Activated T-cell treated with anti-CD3 and anti-CD28 coated beads, Interleukin-2, amount 50 U/mL, for 1 hour (primary cell): Measurements from ENCODE around the gene NUDT14.
A peak's percentile ranks its signal among the peaks of the same experiment; 100 is the strongest.

Experiments
- DNase-seq: peaks from one replicate; pipeline ENCODE4 v3.0.0-alpha.2; 2020

The NUDT14 gene

DNA sequence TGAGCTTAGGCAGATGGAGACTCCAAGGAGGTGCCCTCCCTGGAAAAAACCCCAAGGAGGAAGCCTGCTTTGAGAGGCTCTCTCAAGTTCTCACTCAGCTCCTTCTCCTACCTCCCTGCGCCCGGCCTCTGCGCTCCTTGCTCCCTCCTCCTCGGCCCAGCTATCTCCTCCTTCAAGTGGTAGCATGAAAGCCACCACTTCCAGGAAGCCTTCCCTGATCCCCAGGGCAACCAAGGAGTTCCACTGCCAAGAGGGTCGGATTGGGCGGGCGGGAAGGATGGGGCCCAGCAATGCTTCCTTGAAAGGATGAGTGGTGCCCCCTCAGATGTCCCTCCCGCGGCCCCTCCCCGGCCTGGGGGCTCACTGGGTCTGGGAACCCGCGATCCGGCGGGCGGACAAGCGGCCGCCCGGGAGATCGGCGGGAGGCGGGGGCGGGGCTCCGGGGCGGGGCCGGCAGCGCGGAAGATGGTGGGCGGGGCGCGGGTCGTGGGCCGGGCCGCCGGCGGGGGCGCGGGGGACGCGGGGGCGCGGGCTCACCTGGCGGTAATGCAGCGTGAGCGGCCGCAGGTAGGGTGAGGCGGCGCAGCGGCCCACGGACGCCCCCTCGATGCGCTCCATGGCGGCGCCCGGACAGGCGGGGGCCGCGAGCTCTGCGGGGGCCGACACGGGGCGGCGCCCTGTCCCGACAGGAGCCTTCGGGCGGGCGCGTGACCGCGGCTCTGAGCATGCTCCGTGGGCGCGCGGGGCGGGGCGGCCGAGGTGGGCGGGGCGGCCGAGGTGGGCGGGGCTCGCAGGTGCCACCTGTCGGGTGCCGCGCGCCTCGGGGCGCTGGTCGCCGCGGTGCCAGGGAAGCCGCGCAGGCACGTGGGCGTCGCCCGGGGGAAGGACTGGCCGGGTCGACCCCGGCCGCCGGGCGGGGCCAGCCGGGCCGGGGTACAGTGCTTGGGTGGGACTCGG lies at the start of gene NUDT14:
Gene NUDT14, minus strand, starts transcription at position 721 of the 957 bp plus-strand sequence. Its CDS starts 103 bp downstream, at position 618.
- DNase-seq, result peak; percentile 97

DNA sequence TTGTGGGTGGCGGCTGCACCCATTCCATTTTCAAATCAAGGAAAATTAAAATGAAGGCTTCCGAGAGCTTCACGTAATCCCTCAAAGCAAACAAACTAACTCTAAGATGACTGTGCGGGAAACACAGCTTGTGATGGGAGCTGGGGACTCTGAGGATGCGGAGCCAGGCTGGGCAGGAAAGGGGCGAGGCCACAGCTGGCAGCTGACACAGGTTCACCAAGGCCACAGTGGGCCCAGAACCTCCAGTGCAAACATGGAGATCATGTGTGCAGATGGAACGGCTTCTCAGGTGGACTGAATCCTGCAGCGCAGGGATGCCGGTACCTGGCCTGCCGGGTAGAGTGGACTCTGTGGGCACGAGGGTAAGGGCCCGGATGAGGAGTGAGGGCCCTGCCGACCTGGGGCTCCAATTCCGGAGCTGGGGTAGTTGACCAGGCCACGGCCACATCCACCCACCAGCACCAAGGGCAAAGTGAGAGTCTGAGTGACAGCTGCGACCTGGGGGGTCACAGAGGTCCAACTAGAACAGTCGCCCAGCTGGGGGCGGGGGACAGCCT lies 48.1 kb upstream of the NUDT14 start:
- DNase-seq, result no peak

DNA sequence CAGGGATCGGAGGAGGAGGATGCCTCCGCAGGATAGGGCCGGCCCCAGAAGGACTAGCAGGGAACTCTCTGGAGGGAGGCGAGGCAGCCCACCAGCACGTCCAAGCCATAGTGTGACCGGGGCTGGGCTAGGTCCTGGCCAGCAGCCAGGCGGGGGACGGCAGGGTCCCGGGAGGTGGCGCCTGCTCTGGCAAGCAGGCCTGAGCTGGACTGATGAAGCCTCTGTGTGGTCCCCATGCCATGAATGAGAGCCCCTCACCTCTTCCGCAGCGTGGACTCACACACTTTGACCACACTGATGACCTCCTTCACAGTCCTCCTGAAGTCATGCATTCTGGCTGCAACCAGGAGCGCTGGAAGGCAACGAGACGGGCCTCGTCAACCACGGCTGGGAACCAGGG lies 47.5 kb upstream of the NUDT14 start:
- no peak for DNase-seq

DNA sequence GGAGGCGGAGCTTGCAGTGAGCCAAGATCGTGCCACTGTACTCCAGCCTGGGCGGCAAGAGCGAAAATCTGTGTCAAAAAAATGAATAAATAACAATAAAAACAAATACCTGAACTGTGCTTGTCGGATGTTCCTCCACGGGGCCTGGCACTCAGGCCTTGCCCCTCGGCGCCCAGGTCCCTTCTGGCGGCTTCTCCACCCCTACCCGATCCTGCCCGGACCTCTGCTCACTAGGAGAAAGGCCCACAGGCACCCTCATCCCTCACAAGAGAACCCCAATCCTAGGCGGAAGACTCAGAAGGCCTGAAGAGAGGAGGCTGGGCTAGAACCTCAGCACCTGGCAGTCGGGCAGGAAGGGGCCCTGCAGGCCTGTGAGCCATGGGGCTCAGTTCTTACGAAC lies 46.2 kb upstream of the NUDT14 start:
- DNase-seq, result no peak

DNA sequence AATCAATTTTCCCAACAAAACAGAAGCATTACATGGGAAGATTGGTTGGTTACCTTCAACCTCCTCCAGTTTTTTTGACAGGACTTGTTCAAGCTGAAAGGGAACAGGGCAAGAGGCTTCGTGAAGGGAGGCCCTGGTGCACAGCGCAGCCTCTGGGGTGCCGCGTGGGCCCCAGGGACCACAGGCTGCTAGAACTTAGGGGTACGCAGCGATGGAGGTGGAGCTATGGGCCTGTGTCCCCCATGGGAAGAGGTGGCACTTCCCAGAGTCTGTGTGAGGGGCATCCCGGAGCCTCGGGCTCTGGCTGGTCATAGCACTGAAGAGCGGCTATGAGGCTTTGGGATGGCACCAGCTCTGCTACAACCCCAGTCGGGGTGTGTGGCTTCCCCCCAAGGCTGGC lies 45.1 kb upstream of the NUDT14 start:
- DNase-seq, result no peak

DNA sequence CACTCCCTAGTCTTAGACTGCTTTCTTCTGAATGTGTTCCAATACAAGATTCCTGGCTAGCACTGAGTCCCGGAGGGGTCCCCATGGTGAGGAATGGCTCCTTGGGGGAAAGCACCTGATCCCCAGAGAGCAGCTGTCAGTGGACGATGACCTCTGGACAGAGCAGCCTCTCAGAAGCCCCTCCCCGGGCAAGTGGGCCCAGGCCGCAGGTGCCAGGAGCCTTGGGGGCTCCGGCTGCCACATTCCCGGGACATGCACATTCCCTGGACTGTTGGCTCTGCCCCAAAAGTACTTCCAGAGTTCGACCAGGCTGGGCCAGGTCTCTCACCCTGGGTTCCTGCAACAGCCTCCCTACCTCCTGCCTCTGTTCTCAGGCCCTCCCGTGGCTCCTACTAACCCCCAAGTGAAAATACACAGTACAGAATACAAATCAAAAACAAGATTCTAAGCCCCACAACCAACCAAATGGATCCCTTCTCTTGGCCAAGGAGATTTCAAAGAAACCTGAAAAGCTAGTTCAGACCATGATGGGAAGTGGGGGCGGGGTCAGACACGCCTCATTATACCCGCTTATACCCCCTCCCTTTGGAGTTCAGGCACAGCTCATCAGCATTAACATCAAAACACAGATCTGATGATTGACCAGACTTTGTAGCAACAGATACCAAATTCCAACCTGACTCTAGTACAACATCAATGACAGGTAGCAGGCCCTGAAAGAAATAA lies 43.9 kb upstream of the NUDT14 start:
- DNase-seq, result no peak

DNA sequence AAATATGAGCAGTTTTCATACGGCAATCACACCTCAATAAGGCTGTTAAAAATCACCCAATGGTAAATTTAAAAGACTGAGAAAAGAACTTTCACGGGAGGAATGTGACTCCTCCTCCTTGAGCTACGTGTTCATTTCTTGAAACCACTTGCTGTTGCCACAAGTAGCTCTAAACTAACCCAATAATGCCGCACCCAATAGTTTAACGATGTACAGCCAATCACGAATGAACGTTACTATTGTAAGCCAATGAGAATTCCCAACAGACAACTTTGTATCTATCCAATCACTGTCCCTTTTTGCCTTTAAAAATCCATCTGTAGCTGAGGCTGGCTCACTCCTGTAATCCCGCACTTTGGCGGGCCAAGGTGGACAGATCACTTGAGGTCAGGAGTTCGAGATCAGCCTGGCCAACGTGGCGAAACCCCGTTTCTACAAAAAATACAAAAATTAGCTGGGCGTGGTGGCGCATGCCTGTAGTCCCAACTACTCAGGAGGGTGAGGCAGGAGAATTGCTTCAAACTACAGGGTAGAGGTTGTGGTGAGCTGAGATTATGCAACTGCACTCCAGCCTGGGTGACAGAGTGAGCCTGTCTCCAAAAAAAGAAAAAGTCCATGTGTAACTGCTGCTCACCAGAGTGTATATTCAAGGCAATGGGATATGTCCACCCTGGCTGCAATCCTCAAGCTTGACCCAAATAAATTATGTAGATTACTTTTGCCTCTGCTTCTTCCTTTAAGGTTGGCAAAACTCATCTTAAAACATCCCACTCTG lies 42.8 kb upstream of the NUDT14 start:
- DNase-seq, result no peak

DNA sequence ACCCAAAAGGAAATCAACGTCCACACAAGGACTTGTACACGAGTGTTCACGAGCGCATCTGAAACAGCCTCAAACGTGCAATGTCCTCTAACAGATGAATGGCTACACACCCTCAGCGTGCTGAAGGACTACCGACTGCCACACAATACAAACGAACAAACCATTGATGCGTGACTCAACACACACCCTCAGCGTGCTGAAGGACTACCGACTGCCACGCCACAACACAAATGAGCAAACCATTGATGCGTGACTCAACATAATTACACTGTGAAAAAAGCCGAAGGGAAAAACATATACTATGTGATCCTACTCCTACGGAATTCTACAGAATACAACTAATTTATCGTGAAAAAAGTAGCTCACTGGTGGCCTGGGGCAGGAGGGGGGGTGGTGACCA lies 42.1 kb upstream of the NUDT14 start:
- no peak for DNase-seq

DNA sequence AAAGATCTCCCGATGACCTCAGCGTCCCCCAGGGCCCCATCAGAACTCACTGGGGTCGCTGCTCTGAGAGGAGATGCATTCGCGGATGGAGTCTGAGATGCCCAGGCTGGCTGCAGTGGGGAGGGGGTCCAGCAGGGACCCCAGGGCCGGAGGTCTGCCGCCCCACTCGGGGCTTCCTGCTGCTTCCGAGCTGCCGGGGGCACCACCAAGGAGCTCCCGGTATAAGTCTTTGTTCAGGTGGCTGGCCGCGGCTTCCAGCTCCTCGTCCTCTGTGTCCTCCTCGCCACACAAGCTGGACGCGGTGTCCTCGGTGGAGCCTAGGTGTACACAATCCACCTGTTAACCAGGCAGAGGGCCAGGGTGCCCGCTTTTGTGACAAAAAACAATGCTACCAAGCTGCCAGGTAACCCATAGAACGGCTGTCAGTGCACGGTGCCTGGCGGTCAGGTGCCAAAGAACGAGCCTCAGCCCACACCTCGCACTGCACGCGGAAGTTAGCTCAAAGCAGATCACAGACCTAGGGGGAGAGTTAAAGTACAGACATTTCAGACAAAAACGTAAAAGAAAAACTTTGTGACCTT lies 40.6 kb upstream of the NUDT14 start:
- DNase-seq, result no peak

DNA sequence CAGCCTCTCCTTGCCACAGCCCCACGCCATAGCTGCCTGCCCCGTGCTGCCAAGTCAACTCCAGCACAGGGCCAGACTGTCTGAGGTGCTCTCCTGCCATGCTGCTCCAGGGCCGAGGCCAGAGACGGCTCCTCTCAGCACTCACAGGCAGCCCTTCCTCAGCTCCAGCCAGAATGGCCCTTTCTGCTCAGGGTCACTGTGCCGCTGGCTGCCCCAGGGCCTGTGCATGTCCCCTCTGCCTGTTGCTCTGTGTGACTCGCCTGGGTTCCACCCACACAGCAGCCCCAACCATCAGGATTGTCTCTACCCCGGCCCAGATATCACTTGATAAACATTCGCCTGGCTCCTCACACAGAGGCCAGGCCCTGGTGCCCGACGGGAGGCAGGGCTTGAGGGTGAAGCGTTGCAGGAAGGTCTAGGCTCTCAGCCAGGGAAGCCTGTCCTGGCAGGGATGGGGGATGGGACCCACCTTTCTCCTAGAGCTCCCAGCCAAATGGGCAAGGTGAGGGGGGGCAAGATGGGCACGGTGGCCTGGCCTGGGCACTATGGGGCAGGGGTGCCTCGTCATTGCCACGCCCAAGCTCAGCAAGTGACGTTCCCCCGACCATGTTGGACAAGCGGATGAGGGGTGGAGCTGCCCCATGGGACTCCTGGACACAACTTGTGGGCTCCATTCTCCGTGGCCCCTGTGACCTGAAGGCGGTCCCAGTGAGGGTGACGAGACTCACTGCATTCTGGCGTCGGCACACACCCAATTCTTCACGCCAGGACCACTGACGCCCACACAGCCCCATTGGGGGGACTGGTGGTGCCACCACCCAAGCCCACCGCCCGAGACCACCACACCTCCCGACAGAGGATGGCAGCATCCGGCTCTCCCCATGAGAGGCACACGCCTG lies 39.8 kb upstream of the NUDT14 start:
- no peak for DNase-seq

DNA sequence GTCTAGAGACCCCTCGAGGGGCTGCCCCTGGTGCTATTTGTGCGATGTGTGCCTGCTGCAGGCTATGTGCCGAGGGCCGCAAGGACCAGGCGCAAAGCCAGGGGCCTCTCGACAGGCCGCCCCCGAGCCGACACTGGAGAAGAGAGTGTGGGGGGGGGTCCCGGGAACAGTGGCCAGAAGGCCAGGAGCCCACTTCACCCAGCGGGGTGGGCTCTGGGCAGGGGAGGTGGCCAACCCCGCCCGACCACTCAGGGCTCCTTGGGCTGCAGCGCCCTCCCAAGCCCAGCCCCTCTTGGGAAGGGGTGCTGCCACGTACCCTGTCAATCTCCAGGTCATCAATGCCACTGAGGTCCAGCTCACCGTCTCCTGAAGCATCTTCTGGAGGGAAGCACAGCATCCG lies 38.6 kb upstream of the NUDT14 start:
- no peak for DNase-seq

DNA sequence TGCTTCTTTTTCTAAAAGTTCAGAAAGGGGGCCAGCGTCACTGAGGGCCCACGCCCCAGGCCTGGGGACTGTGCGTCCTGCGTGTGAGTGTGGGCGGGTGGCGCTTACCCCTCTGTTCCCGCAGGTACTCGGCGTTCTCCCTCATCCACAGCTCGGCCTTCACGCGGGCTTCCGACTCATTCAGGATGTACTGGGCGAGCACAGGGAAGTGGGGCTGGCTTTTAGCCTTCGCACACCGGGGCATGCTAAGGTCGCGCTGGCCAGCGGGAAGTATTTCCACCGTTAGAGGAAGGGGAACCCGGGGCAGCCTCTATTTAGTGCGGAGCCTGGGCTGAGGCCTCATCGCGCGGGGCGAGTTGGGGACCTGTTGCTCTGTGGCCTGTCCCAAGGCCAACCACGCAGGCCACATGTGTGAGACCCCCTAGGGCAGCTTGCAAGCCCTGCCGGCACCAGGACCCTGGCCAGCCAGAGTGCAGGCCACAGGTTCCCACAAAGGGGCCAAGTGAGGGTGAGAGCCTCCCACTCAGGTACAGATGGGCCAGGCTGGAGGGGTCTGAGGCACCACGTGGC lies 38.0 kb upstream of the NUDT14 start:
- no peak for DNase-seq

DNA sequence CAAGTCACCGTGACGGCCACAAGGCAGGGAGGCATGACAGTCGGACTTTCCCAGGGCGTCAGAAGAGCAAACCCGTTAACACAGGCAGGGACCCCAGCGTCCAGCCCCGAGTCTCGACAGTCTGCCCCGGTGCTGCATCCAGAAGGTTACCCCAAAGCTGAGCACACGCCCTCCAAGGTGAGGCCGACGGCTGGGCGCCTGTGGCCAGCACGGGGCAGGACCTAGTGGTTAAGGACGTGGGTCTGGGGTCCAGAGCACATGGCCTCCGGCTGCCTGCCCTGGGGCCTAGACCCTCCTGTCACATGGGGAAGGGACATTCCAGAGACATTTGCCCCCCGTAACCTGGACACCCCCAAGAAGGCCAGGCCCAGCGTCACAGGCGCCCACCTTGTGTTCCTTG lies 37.5 kb upstream of the NUDT14 start:
- no peak for DNase-seq

DNA sequence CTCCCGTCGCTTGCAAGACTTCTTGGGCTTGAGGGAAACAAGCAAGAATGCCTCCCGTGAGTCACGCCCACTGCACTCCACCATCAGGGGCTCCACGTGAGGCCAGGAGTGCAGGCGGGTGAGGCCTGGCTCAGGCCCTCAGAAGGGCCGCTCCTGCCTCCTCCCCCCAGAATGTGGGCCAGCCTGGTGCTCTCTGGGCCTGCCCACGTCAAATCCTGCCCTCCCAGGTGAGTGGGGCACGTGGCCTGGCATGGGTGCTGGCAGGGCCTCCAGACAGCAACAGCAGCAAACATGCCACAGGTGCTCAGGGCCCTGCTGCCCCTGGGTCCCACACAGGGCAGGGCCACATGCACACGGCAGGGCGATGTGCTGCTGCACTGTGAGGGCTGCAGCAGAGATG lies 36.7 kb upstream of the NUDT14 start:
- DNase-seq, result no peak

DNA sequence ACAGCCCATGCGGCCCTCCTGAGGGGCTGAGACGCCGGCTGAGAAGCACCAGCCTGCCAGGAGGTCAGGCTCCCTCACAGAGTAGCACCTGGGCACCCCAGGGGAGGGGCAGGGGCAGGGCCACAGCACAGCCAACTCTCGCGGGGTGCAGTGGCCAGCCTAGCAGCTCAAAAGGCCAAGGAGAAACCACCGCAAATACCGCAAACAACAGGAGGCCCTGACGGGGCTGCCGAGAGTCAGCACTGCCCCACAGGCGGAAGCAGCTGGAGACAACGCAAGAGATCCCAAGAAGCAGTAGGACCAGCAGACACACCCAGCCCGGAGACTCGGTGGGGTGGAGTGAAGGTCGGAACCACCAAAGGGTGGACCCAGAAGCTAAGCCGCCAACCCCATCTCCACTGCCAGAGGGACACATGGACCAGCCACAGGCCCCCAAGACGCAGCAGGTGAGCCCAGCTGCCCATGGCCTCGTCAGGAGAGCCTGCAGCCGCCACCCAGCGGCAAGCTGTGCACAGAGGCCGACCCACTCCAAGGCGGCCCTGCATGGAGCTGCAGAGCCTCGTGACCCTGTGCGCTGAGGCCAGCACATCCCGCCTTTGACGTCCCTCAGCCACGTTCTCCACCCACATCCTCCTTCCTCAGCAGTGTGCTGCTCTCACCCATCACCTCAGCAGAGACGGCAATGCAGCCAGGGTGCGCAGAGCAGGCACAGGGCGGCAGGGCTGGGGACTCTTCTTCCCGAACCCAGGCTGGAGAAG lies 35.6 kb upstream of the NUDT14 start:
- no peak for DNase-seq

DNA sequence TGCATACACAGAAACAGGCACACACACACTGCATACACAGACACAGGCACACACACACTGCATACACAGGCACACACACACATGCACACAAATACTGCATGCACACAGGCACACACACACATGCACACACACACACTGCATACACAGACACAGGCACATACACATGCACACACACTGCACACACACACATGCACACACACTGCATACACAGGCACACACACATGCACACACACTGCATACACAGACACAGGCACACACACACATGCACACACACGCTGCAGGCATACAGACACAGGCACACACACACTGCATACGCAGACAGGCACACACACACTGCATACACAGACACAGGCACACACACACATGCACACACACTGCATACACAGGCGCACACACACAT lies 34.5 kb upstream of the NUDT14 start:
- no peak for DNase-seq

DNA sequence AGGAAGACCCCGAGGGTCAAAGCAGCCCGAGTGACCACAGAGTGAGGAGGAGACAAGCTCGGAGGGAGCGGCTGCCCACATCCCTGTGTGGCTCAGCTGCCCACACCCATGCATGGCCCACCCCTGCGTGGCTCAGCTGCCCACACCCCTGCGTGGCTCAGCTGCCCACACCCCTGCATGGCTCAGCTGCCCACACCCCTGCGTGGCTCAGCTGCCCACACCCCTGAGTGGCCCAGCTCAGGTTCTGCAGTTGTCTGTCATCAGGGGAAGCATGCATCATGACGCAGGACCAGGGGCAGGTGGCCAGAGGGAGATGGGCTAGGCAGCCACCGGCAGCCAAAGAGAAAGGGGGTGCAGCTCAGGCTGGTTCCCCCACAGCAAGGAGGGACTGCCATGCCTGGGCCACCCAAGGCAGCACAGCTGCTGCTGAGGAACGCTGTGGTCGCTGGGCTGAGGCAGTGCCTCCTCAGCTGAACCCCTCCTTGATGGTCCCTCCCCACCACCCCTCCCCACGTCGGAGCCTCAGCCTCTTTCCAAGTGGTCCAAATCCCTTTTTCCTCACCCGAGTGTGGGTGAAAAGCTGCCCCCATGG lies 33.3 kb upstream of the NUDT14 start:
- no peak for DNase-seq

DNA sequence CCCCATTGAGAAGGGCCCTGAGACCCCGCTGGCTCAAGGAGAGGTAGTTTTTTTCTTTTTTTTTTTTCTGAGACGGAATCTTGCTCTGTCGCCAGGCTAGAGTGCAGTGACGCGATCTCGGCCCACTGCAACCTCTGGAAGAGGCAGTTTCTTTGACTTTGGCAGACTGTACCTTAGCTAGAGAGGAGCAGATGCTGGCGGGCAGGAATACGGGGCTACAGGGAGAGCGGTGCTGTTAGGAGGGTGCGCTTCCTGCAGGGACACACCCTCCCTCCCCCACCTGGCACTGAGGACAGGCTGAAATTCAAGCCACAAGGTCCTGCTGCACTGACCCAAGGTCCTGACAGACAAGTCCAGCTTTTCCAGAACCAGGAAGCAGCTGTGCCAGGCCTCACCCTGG lies 32.2 kb upstream of the NUDT14 start:
- DNase-seq, result no peak

DNA sequence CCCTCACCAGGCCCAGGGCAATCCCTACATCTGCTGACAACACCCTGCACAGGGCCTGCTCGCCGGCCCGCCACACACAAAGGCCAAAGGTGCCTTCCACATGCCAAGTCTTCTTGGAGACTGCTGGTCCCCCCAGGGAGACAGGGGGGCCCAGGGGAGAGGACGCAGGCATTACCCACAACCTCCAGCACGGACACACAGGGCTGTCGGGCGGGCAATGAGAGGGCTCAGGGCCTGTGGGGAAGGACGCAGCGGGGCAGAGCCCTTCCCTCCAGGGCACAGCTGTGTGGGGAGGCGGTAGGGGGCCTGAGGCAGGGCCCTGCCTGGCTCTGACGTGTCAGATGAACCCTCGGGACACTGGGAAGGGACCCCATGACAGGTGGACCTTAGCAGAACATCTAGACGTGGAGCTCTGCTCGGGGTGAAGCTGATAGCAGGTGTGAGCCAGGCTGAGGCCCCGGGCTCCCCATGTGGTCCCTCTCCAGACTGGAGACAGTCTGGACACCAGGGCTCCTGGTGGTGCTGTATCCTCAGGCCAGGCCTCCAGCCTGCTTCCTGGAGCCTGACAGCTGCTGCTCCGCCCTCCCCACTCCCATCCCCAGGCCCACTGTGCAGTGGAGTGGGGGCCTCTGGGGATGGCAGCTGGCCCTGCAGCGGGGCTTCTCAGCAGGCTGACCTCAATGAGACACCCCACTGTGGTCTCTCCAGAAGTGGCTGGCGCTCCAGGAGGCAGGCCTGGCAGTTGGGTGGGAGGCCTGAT lies 31.6 kb upstream of the NUDT14 start:
- no peak for DNase-seq
